Caco-2 (cell line): ENCODE measurements around the gene LMAN2L. TPM values are rescaled to one million over a fixed set of nuclear protein-coding genes. Genes with fewer than 3 reads are reported as not detected.

Experiments
- BruUV-seq: library from RNA; stranded (reverse); fragments of 400-500 nt; replicated peaks from 2 replicates; lab custom pipeline; 2021; lab: Mats Ljungman, UMichigan
- CTCF ChIA-PET: fragments of 300-600 bp; sonication (Branson Sonifier 250); formaldehyde crosslinking; loops from one replicate; lab custom pipeline; 2022; ENCODE audit warnings: antibody characterized with exemption; lab: Charles Lee
- POLR2A ChIA-PET: fragments of 300-600 bp; sonication (Branson Sonifier 250); formaldehyde crosslinking; loops from one replicate; lab custom pipeline; 2022; ENCODE audit warnings: antibody characterized with exemption; lab: Charles Lee
- DNase-seq, 2 experiments: peaks; one replicate each; pipeline versions ENCODE4 v3.0.0 to v3.0.0-alpha.2; 2020 to 2022
- H3K27me3 ChIP-seq: replicated peaks from 2 replicates; pipeline ENCODE4 v1.6.0; 2011; ENCODE audit warnings: low read length; ENCODE audit not compliant: control insufficient read depth, insufficient read depth
- H3K36me3 ChIP-seq: 2 replicates; pipeline ENCODE4 v1.5.1; 2011; ENCODE audit warnings: low read length; ENCODE audit not compliant: control insufficient read depth, insufficient read depth
- H3K4me1 ChIP-seq: fragments of 250-450 bp; sonication (Bioruptor Pico); 2 replicates; pipeline ENCODE4 v1.5.1; 2020; ENCODE audit warnings: mild to moderate bottlenecking
- H3K4me3 ChIP-seq: 2 replicates; pipeline ENCODE4 v1.5.1; 2011; ENCODE audit warnings: low read depth, mild to moderate bottlenecking, control low read depth, low read length
- H3K9me3 ChIP-seq: fragments of 250-450 bp; sonication (Bioruptor Pico); 2 replicates; pipeline ENCODE4 v1.5.1; 2020; ENCODE audit warnings: mild to moderate bottlenecking, moderate library complexity
- H3K27ac Mint-ChIP-seq: one replicate; pipeline ENCODE4 v1.8.0; 2022; ENCODE audit warnings: mixed read lengths; ENCODE audit not compliant: unreplicated experiment
- H3K27me3 Mint-ChIP-seq: one replicate; pipeline ENCODE4 v1.8.0; 2022; ENCODE audit warnings: mixed read lengths; ENCODE audit not compliant: insufficient read depth, unreplicated experiment
- H3K36me3 Mint-ChIP-seq: one replicate; pipeline ENCODE4 v1.8.0; 2022; ENCODE audit warnings: mild to moderate bottlenecking, mixed read lengths; ENCODE audit not compliant: insufficient read depth, unreplicated experiment
- H3K4me1 Mint-ChIP-seq: one replicate; pipeline ENCODE4 v1.8.0; 2022; ENCODE audit warnings: low read depth, mixed read lengths; ENCODE audit not compliant: unreplicated experiment
- H3K4me3 Mint-ChIP-seq: one replicate; pipeline ENCODE4 v1.8.0; 2022; ENCODE audit warnings: mild to moderate bottlenecking, moderate library complexity, mixed read lengths; ENCODE audit not compliant: unreplicated experiment
- H3K9me3 Mint-ChIP-seq: one replicate; pipeline ENCODE4 v1.8.0; 2022; ENCODE audit warnings: mixed read lengths; ENCODE audit not compliant: unreplicated experiment
- CTCF ChIP-seq, 2 experiments: fragments of 200-600 bp in 1 of 2; IDR thresholded peaks; 1 replicate in 1 of 2; 2 replicates in 1 of 2; pipeline versions ENCODE4 v1.5.1 to v1.8.0; 2011 to 2022; ENCODE audit warnings: antibody characterized with exemption in 1 of 2, control low read depth in 1 of 2, inconsistent platforms in 1 of 2, low read depth in 1 of 2, low read length in 1 of 2, mild to moderate bottlenecking in 1 of 2, moderate library complexity in 1 of 2; ENCODE audit not compliant: insufficient read depth in 1 of 2, severe bottlenecking in 1 of 2, unreplicated experiment in 1 of 2
- intact Hi-C: fragments of 100-400 bp; cut with micrococcal nuclease; formaldehyde crosslinking; loops from one replicate; pipeline ENCODE4 v1.10.0; 2022; ENCODE audit not compliant: unreplicated experiment
- total RNA-seq: library from RNA; stranded (reverse); gene quantifications from 2 replicates; pipeline ENCODE4 v1.2.3, GENCODE V29; 2022

LMAN2L gene
- total RNA-seq, 1 experiment from 2014 or later, result 27.4 TPM

GRCh38 chr2:96716388-96716787, 23.5 kb downstream of the LMAN2L start:
- H3K4me1 Mint-ChIP-seq, result no peaks in the 10 kb centered on the region
- no peak for DNase-seq
- no peaks in the 10 kb centered on the region for H3K9me3 Mint-ChIP-seq
- BruUV-seq, result no TSS peak
- ChIA-PET CTCF (interaction anchor here (0.9 to 1.5 kb wide), 2 partner anchors 44 to 112 kb away, joined by 3 read pairs; partner anchors contain the start of gene CNNM4), POLR2A (no interaction called here)
- H3K27me3 Mint-ChIP-seq, result no peaks in the 10 kb centered on the region
- peaks cover 23% of the 10 kb centered on the region for H3K36me3 Mint-ChIP-seq
- no peak overlapping the region for H3K4me3 Mint-ChIP-seq
- no peak overlapping the region for H3K4me3 ChIP-seq
- intact Hi-C loops, result no loop called here
- TF ChIP-seq CTCF (IDR thresholded peaks at IDR 0.05; ENCODE audit: insufficient read depth in 1 of 2, low read depth in 1 of 2, low read length in 1 of 2, severe bottlenecking in 1 of 2, unreplicated experiment in 1 of 2), result no peak
- H3K27ac Mint-ChIP-seq, result no peak overlapping the region
- no peaks in the 10 kb centered on the region; the same call in 1 of the 2 replicates for H3K36me3 ChIP-seq
- no peaks in the 10 kb centered on the region for H3K27me3 ChIP-seq
- H3K9me3 ChIP-seq, result no peaks in the 10 kb centered on the region
- no peaks in the 10 kb centered on the region for H3K4me1 ChIP-seq

GRCh38 chr2:96715658-96716057, 24.2 kb downstream of the LMAN2L start:
- BruUV-seq, result no TSS peak
- no peaks in the 10 kb centered on the region for H3K4me1 Mint-ChIP-seq
- no peak for DNase-seq
- H3K27me3 Mint-ChIP-seq, result no peaks in the 10 kb centered on the region
- POLR2A ChIA-PET, result interaction anchor here (0.5 to 0.6 kb wide), 2 partner anchors 45 to 302 kb away, joined by 3 to 11 read pairs; no protein-coding TSS in a partner anchor
- H3K4me3 ChIP-seq, result no peak overlapping the region
- H3K36me3 ChIP-seq, result no peaks in the 10 kb centered on the region; the same call in 1 of the 2 replicates
- H3K27me3 ChIP-seq, result no peaks in the 10 kb centered on the region
- TF ChIP-seq CTCF (IDR thresholded peaks at IDR 0.05; ENCODE audit: insufficient read depth in 1 of 2, low read depth in 1 of 2, low read length in 1 of 2, severe bottlenecking in 1 of 2, unreplicated experiment in 1 of 2), result no peak
- no peak overlapping the region for H3K27ac Mint-ChIP-seq
- peaks cover 17% of the 10 kb centered on the region for H3K36me3 Mint-ChIP-seq
- no peaks in the 10 kb centered on the region for H3K9me3 Mint-ChIP-seq
- no peaks in the 10 kb centered on the region for H3K4me1 ChIP-seq
- H3K9me3 ChIP-seq, result no peaks in the 10 kb centered on the region
- intact Hi-C loops, result no loop called here
- CTCF ChIA-PET, result interaction anchor here (0.5 to 1.5 kb wide), 3 partner anchors 45 to 142 kb away, joined by 3 to 5 read pairs (median 3); partner anchors contain the start of genes ANKRD39 and CNNM4
- no peak overlapping the region for H3K4me3 Mint-ChIP-seq

DNA sequence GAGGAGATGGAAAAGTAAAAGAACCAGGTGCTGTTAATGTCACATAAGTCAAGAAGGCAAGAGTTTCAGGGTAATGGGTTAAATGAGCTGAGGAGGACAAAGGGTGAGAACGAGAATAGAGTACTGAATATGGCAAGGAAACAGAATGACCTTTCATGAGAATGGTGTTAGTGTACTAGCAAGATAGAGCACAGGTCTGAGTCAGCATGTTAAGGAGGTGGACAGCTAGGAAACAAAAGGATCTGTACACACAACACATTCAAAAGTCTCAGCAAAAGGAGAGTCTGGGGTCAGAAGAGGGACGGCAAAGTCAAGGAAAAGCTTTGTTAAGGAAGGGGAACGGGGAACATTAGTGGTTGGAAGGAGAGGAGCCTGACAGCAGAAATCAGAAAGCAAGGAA, 28.9 kb downstream of the LMAN2L start:
- H3K36me3 ChIP-seq, result peaks cover 2% of the 10 kb centered on the region

More for the DNA sequence above, 28.9 kb downstream of the LMAN2L start:
- intact Hi-C loops, result no loop called here
- no peaks in the 10 kb centered on the region for H3K4me1 Mint-ChIP-seq
- no peaks in the 10 kb centered on the region for H3K9me3 ChIP-seq
- CTCF ChIA-PET, result no interaction called here
- H3K4me3 ChIP-seq, result no peak overlapping the region
- H3K36me3 Mint-ChIP-seq, result peaks cover 18% of the 10 kb centered on the region
- no peak for TF ChIP-seq CTCF (IDR thresholded peaks at IDR 0.05; ENCODE audit: insufficient read depth in 1 of 2, low read depth in 1 of 2, low read length in 1 of 2, severe bottlenecking in 1 of 2, unreplicated experiment in 1 of 2)
- no TSS peak for BruUV-seq
- H3K9me3 Mint-ChIP-seq, result no peaks in the 10 kb centered on the region
- POLR2A ChIA-PET, result no interaction called here
- H3K27me3 Mint-ChIP-seq, result no peaks in the 10 kb centered on the region
- no peak for DNase-seq
- H3K4me3 Mint-ChIP-seq, result no peak overlapping the region
- no peak overlapping the region for H3K27ac Mint-ChIP-seq
- H3K4me1 ChIP-seq, result no peaks in the 10 kb centered on the region
- H3K27me3 ChIP-seq, result no peaks in the 10 kb centered on the region
